OCI-LY7 (cell line): ENCODE results near the gene LRRC56. TPM values are rescaled to one million over a fixed set of nuclear protein-coding genes. Genes with fewer than 3 reads are reported as not detected.

Experiments used
- BruUV-seq: library from RNA; stranded (reverse); fragments of 400-500 nt; replicated peaks from 2 replicates; lab custom pipeline; 2021; lab: Mats Ljungman, UMichigan
- CTCF ChIA-PET: fragments of 300-600 bp; sonication (Branson Sonifier 250); formaldehyde crosslinking; loops from one replicate; lab custom pipeline; 2022; ENCODE audit warnings: antibody characterized with exemption; ENCODE audit not compliant: unreplicated experiment; lab: Charles Lee
- POLR2A ChIA-PET: fragments of 300-600 bp; sonication (Branson Sonifier 250); formaldehyde crosslinking; loops from one replicate; lab custom pipeline; 2022; ENCODE audit warnings: antibody characterized with exemption; lab: Charles Lee
- DNase-seq: peaks from one replicate; pipeline ENCODE4 v3.0.0-alpha.2; 2015; ENCODE audit warnings: low spot score
- H2AFZ ChIP-seq: fragments of 200-600 bp; sonication (generic), shearing (Covaris generic); 2 replicates; pipeline ENCODE4 v1.6.1; 2014; ENCODE audit warnings: mild to moderate bottlenecking, antibody characterized with exemption, low read length, moderate library complexity
- H3K27ac ChIP-seq: fragments of 200-600 bp; sonication (generic); 2 replicates; pipeline ENCODE4 v1.5.1; 2014; ENCODE audit warnings: mixed run types, low read depth, mild to moderate bottlenecking, moderate library complexity, low read length, inconsistent platforms; ENCODE audit not compliant: poor library complexity, severe bottlenecking
- H3K36me3 ChIP-seq: fragments of 200-600 bp; sonication (generic); 2 replicates; pipeline ENCODE4 v1.6.1; 2014; ENCODE audit warnings: mild to moderate bottlenecking, antibody characterized with exemption, low read length, moderate library complexity, mixed read lengths; ENCODE audit not compliant: insufficient read depth
- H3K4me1 ChIP-seq: fragments of 200-600 bp; sonication (generic); 2 replicates; pipeline ENCODE4 v1.5.1; 2014; ENCODE audit warnings: mild to moderate bottlenecking, low read length; ENCODE audit not compliant: insufficient read depth, poor library complexity, severe bottlenecking
- H3K4me2 ChIP-seq: fragments of 200-600 bp; sonication (generic); 2 replicates; pipeline ENCODE4 v1.6.1; 2014; ENCODE audit warnings: mild to moderate bottlenecking, low read length
- H3K4me3 ChIP-seq: fragments of 200-600 bp; sonication (generic); 2 replicates; pipeline ENCODE4 v1.5.1; 2014; ENCODE audit warnings: mild to moderate bottlenecking, low read depth, low read length; ENCODE audit not compliant: poor library complexity, severe bottlenecking
- H3K79me2 ChIP-seq: fragments of 200-600 bp; sonication (generic); 2 replicates; pipeline ENCODE4 v1.6.1; 2016; ENCODE audit warnings: low read depth, mild to moderate bottlenecking, low read length, moderate library complexity, mixed read lengths; ENCODE audit not compliant: insufficient read depth
- H3K9me2 ChIP-seq: fragments of 200-600 bp; sonication (generic); 2 replicates; pipeline ENCODE4 v1.6.1; 2016; ENCODE audit warnings: mild to moderate bottlenecking, low read length, mixed read lengths; ENCODE audit not compliant: insufficient read depth
- H3K9me3 ChIP-seq: fragments of 200-600 bp; sonication (generic); 2 replicates; pipeline ENCODE4 v1.6.1; 2014; ENCODE audit warnings: mild to moderate bottlenecking, mixed run types, low read length, mixed read lengths
- H4K20me1 ChIP-seq: fragments of 200-600 bp; sonication (generic); 2 replicates; pipeline ENCODE4 v1.6.1; 2014; ENCODE audit warnings: mild to moderate bottlenecking, antibody characterized with exemption, low read length, moderate library complexity, mixed read lengths; ENCODE audit not compliant: insufficient read depth
- EZH2phosphoT487 ChIP-seq: fragments of 200-600 bp; sonication (generic); IDR thresholded peaks from 2 replicates; pipeline ENCODE4 v1.6.1; 2018; ENCODE audit warnings: low read depth, borderline replicate concordance, mild to moderate bottlenecking, mixed run types, antibody characterized with exemption, low read length, moderate library complexity, mixed read lengths
- intact Hi-C: fragments of 100-400 bp; cut with micrococcal nuclease; formaldehyde crosslinking; loops from one replicate; pipeline ENCODE4 v1.10.0; 2022; ENCODE audit not compliant: unreplicated experiment
- total RNA-seq, 2 experiments: library from RNA; depleted of rRNA in 1 of 2; stranded (reverse); fragments of >200 nt in 1 of 2; shearing (Covaris generic) in 1 of 2; gene quantifications; 2 replicates each; pipeline ENCODE4 v1.2.3, GENCODE V29; 2014 to 2022
- TF ChIP-seq, protein P1 (sequence below): fragments of 200-600 bp; sonication (generic); conservative IDR thresholded peaks from 2 replicates; pipeline ENCODE4 v1.5.1; 2014; ENCODE audit warnings: mild to moderate bottlenecking, antibody characterized with exemption, low read length, moderate library complexity, mixed read lengths

Gene LRRC56
- total RNA-seq, 2 experiments from 2014 or later: 1.6 to 2.5 TPM

DNA sequence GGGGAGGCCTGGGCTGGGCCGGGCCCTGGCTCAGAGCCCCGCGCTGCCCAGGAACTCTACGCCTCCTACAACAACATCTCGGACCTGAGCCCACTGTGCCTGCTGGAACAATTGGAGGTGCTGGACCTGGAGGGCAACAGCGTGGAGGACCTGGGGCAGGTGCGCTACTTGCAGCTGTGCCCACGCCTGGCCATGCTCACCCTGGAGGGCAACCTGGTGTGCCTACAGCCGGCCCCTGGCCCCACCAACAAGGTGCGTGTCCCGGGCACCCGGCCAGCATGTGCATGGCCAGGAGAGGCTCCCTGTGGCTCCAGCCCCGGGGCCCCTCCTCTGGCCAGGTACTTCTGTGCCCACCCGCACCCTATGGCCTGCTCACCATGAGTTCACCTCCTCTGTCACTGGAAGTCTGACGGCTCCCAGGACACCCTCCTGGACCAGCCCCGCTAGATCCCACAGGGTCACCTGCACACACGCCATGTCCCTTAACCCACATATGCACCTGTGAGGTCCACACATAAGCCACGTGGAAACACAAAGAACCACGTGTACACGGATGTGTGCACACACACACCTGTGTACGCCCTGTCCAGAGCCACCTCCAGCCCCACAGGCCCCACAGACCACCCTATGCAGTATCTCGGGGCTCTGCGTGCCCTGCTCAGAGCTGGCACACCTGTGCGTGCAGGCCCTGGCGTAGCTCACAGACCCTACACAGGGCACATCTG, 12.9 kb downstream of the LRRC56 start:
- TF ChIP-seq EZH2phosphoT487: no peak
- TF ChIP-seq, protein P1, sequence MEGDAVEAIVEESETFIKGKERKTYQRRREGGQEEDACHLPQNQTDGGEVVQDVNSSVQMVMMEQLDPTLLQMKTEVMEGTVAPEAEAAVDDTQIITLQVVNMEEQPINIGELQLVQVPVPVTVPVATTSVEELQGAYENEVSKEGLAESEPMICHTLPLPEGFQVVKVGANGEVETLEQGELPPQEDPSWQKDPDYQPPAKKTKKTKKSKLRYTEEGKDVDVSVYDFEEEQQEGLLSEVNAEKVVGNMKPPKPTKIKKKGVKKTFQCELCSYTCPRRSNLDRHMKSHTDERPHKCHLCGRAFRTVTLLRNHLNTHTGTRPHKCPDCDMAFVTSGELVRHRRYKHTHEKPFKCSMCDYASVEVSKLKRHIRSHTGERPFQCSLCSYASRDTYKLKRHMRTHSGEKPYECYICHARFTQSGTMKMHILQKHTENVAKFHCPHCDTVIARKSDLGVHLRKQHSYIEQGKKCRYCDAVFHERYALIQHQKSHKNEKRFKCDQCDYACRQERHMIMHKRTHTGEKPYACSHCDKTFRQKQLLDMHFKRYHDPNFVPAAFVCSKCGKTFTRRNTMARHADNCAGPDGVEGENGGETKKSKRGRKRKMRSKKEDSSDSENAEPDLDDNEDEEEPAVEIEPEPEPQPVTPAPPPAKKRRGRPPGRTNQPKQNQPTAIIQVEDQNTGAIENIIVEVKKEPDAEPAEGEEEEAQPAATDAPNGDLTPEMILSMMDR: no peak
- intact Hi-C loops: no loop called here
- H3K4me2 ChIP-seq: no peak overlapping the region
- H3K36me3 ChIP-seq: no peaks in the 10 kb centered on the region
- H3K9me2 ChIP-seq: no peaks in the 10 kb centered on the region
- no peak overlapping the region for H3K4me3 ChIP-seq
- H3K9me3 ChIP-seq: no peaks in the 10 kb centered on the region
- no peaks in the 10 kb centered on the region for H4K20me1 ChIP-seq
- no peak overlapping the region for H3K27ac ChIP-seq
- BruUV-seq: no TSS peak
- no peak overlapping the region for H2AFZ ChIP-seq
- DNase-seq: no peak
- no peaks in the 10 kb centered on the region for H3K79me2 ChIP-seq
- ChIA-PET POLR2A (no interaction called here), CTCF (no interaction called here)
- peaks cover 20% of the 10 kb centered on the region for H3K4me1 ChIP-seq

DNA sequence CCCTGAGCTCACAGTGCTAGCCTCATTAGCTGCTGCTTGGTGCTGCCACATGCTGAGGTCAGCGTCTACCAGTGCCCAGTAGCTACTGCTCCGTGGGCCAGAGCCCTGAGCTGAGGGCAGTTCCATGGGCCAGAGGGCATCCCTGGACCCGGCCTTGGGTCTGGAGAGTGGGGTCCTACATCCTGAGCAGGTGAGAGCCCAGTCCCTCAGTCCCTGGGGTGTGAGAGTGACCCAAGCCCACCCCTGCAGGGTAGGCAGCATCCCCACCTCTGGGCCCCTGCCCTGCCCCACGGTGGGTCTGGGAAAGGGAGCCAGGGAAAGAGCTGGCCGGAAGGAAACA, 13.4 kb downstream of the LRRC56 start:
- TF ChIP-seq EZH2phosphoT487: no peak
- TF ChIP-seq, protein P1: no peak
- Histone ChIP-seq H4K20me1 (no peaks in the 10 kb centered on the region), H3K9me2 (no peaks in the 10 kb centered on the region), H3K36me3 (no peaks in the 10 kb centered on the region), H3K27ac (no peak overlapping the region), H3K4me2 (no peak overlapping the region), H3K9me3 (no peaks in the 10 kb centered on the region), H3K4me3 (no peak overlapping the region), H2AFZ (no peak overlapping the region), H3K79me2 (no peaks in the 10 kb centered on the region), H3K4me1 (peaks cover 25% of the 10 kb centered on the region)
- no TSS peak for BruUV-seq
- no peak for DNase-seq
- ChIA-PET CTCF (no interaction called here), POLR2A (no interaction called here)
- intact Hi-C loops: no loop called here

GRCh38 chr11:551131-551530, 13.8 kb downstream of the LRRC56 start:
- no peak for DNase-seq
- H3K36me3 ChIP-seq: no peaks in the 10 kb centered on the region
- no peaks in the 10 kb centered on the region for H4K20me1 ChIP-seq
- no peak overlapping the region for H2AFZ ChIP-seq
- no peaks in the 10 kb centered on the region for H3K9me2 ChIP-seq
- ChIA-PET POLR2A (no interaction called here), CTCF (no interaction called here)
- H3K4me1 ChIP-seq: peaks cover 28% of the 10 kb centered on the region
- no peaks in the 10 kb centered on the region for H3K79me2 ChIP-seq
- TF ChIP-seq, protein P1: no peak
- no peak for TF ChIP-seq EZH2phosphoT487
- no peak overlapping the region for H3K4me3 ChIP-seq
- H3K27ac ChIP-seq: no peak overlapping the region
- H3K9me3 ChIP-seq: no peaks in the 10 kb centered on the region
- intact Hi-C loops: no loop called here
- BruUV-seq: no TSS peak
- no peak overlapping the region for H3K4me2 ChIP-seq
